HCT116 (cell line): ENCODE measurements around the gene CCBE1. TPM values are rescaled to one million over a fixed set of nuclear protein-coding genes. Genes with fewer than 3 reads are reported as not detected.

Experiments
- ATAC-seq: fragments of 200-7000 bp; cut with Tn5 transposase; 2 replicates; pipeline ENCODE4 v1.9.1; 2020; ENCODE audit warnings: mild to moderate bottlenecking, moderate library complexity
- BruUV-seq: library from RNA; stranded (reverse); fragments of 400-500 nt; replicated peaks from 2 replicates; lab custom pipeline; 2021; lab: Mats Ljungman, UMichigan
- CTCF ChIA-PET: fragments of 300-600 bp; sonication (Branson Sonifier 250); formaldehyde crosslinking; loops from one replicate; lab custom pipeline; 2021; ENCODE audit warnings: antibody characterized with exemption; lab: Charles Lee
- POLR2A ChIA-PET: fragments of 300-600, 350-600 bp; sonication (Branson Sonifier 250); formaldehyde crosslinking; loops from one replicate; lab custom pipeline; 2021; ENCODE audit warnings: antibody characterized with exemption; lab: Charles Lee
- RAD21 ChIA-PET, 2 experiments: fragments of 300-600 bp; sonication (Branson Sonifier 250); formaldehyde crosslinking; loops; one replicate each; lab custom pipeline; 2023; ENCODE audit warnings: low total read pairs in 2 of 2; ENCODE audit not compliant: uncharacterized antibody in 2 of 2, unreplicated experiment in 2 of 2, low non-redundant PET in 1 of 2; lab: Charles Lee
- DNase-seq: peaks from one replicate; pipeline ENCODE4 v3.0.0-alpha.2; 2010; ENCODE audit warnings: low read depth, low spot score
- H2AFZ ChIP-seq: fragments of 200-600 bp; shearing (Covaris generic), sonication (generic); 2 replicates; pipeline ENCODE4 v1.6.1; 2017; ENCODE audit warnings: low read depth, mixed run types, mixed read lengths, antibody characterized with exemption, low read length; ENCODE audit not compliant: poor library complexity, severe bottlenecking
- H3K27ac ChIP-seq: 2 replicates; pipeline ENCODE4 v1.5.1; 2012; ENCODE audit warnings: low read depth, low read length
- H3K27me3 ChIP-seq: fragments of 200-600 bp; sonication (generic); 2 replicates; pipeline ENCODE4 v1.6.1; 2016; ENCODE audit warnings: mixed run types, low read length, mixed read lengths; ENCODE audit not compliant: insufficient read depth
- H3K36me3 ChIP-seq, 2 experiments: fragments of 200-500 bp in 1 of 2; fragments of 200-600 bp in 1 of 2; sonication (Bioruptor generic) in 1 of 2; sonication (generic) in 1 of 2; 2 replicates each; pipeline versions ENCODE4 v1.5.1 to v1.6.1; 2014 to 2016; ENCODE audit warnings: low read length in 2 of 2, inconsistent platforms in 1 of 2, mixed read lengths in 1 of 2, mixed run types in 1 of 2; ENCODE audit not compliant: insufficient read depth in 2 of 2, control insufficient read depth in 1 of 2
- H3K4me1 ChIP-seq, 2 experiments: fragments of 200-600 bp in 1 of 2; sonication (generic) in 1 of 2; 2 replicates each; pipeline versions ENCODE4 v1.5.1 to v1.6.1; 2012 to 2017; ENCODE audit warnings: low read length in 2 of 2, inconsistent platforms in 1 of 2, mild to moderate bottlenecking in 1 of 2, mixed read lengths in 1 of 2, mixed run types in 1 of 2, moderate library complexity in 1 of 2; ENCODE audit not compliant: insufficient read depth in 2 of 2, control insufficient read depth in 1 of 2
- H3K4me2 ChIP-seq: fragments of 200-600 bp; sonication (generic); 2 replicates; pipeline ENCODE4 v1.6.1; 2017; ENCODE audit warnings: mixed run types, low read length, mixed read lengths
- H3K4me3 ChIP-seq, 2 experiments: fragments of 200-600 bp in 1 of 2; sonication (generic) in 1 of 2; replicated peaks in 1 of 2; 2 replicates each; pipeline ENCODE4 v1.5.1; 2011 to 2016; ENCODE audit warnings: low read length in 2 of 2, control low read depth in 1 of 2, low read depth in 1 of 2, mild to moderate bottlenecking in 1 of 2, mixed read lengths in 1 of 2, mixed run types in 1 of 2
- H3K79me2 ChIP-seq: fragments of 200-600 bp; sonication (generic); 2 replicates; pipeline ENCODE4 v1.6.1; 2017; ENCODE audit warnings: mild to moderate bottlenecking, mixed run types, low read length, moderate library complexity, mixed read lengths; ENCODE audit not compliant: insufficient read depth
- H3K9ac ChIP-seq: fragments of 200-600 bp; sonication (generic); 2 replicates; pipeline ENCODE4 v1.6.1; 2016; ENCODE audit warnings: low read length, mixed read lengths
- H3K9me2 ChIP-seq: fragments of 200-600 bp; sonication (generic), shearing (Covaris generic); 2 replicates; pipeline ENCODE4 v1.6.1; 2017; ENCODE audit warnings: mixed run types, mild to moderate bottlenecking, moderate library complexity; ENCODE audit not compliant: insufficient read depth
- H3K9me3 ChIP-seq, 2 experiments: fragments of 200-500 bp in 1 of 2; fragments of 200-600 bp in 1 of 2; sonication (Bioruptor generic) in 1 of 2; sonication (generic) in 1 of 2; 2 replicates each; pipeline ENCODE4 v1.6.1; 2014 to 2017; ENCODE audit warnings: low read length in 2 of 2, mixed read lengths in 2 of 2, inconsistent platforms in 1 of 2, low read depth in 1 of 2, mild to moderate bottlenecking in 1 of 2, mixed run types in 1 of 2, moderate library complexity in 1 of 2; ENCODE audit not compliant: control insufficient read depth in 1 of 2, insufficient read depth in 1 of 2
- H4K20me1 ChIP-seq: fragments of 200-600 bp; sonication (generic), shearing (Covaris generic); 2 replicates; pipeline ENCODE4 v1.6.1; 2017; ENCODE audit warnings: mixed run types, mild to moderate bottlenecking, moderate library complexity; ENCODE audit not compliant: insufficient read depth
- ATF3 ChIP-seq: IDR thresholded peaks from 2 replicates; pipeline ENCODE4 v1.6.1; 2012
- CBX3 ChIP-seq: IDR thresholded peaks from 2 replicates; pipeline ENCODE4 v1.6.1; 2012; ENCODE audit warnings: low read depth
- CEBPB ChIP-seq: IDR thresholded peaks from 2 replicates; pipeline ENCODE4 v1.6.1; 2012; ENCODE audit warnings: low read depth
- CTCF ChIP-seq, 3 experiments: fragments of 200-600 bp in 1 of 3; sonication (generic) in 1 of 3; IDR thresholded peaks in 2 of 3; conservative IDR thresholded peaks in 1 of 3; 2 replicates each; pipeline ENCODE4 v1.5.1; 2012 to 2017; ENCODE audit warnings: low read depth in 2 of 3, low read length in 2 of 3, antibody characterized with exemption in 1 of 3, borderline replicate concordance in 1 of 3, control low read depth in 1 of 3, mild to moderate bottlenecking in 1 of 3, mixed read lengths in 1 of 3, mixed run types in 1 of 3, moderate library complexity in 1 of 3; ENCODE audit not compliant: insufficient read depth in 1 of 3
- ELF1 ChIP-seq: IDR thresholded peaks from 2 replicates; pipeline ENCODE4 v1.6.1; 2012; ENCODE audit warnings: low read depth, borderline replicate concordance
- EZH2phosphoT487 ChIP-seq: fragments of 200-600 bp; IDR thresholded peaks from 2 replicates; pipeline ENCODE4 v1.6.1; 2018; ENCODE audit warnings: antibody characterized with exemption, borderline replicate concordance
- JUND ChIP-seq: IDR thresholded peaks from 2 replicates; pipeline ENCODE4 v1.6.1; 2012
- POLR2AphosphoS5 ChIP-seq: IDR thresholded peaks from 2 replicates; pipeline ENCODE4 v1.6.1; 2011; ENCODE audit warnings: mild to moderate bottlenecking, low read depth, low read length, moderate library complexity
- RAD21 ChIP-seq: IDR thresholded peaks from 2 replicates; pipeline ENCODE4 v1.6.1; 2012; ENCODE audit warnings: low read depth, mild to moderate bottlenecking
- SIN3A ChIP-seq: IDR thresholded peaks from 2 replicates; pipeline ENCODE4 v1.6.1; 2012; ENCODE audit warnings: low read depth
- SP1 ChIP-seq: IDR thresholded peaks from 2 replicates; pipeline ENCODE4 v1.6.1; 2012; ENCODE audit warnings: low read depth
- SRF ChIP-seq: IDR thresholded peaks from 2 replicates; pipeline ENCODE4 v1.6.1; 2012; ENCODE audit warnings: low read depth
- YY1 ChIP-seq: IDR thresholded peaks from 2 replicates; pipeline ENCODE4 v1.6.1; 2011; ENCODE audit warnings: low read length, low read depth, moderate library complexity, mild to moderate bottlenecking; ENCODE audit not compliant: insufficient replicate concordance; ENCODE audit errors: extremely low read depth
- ZFX ChIP-seq: fragments of 450-650 bp; IDR thresholded peaks from 2 replicates; pipeline ENCODE4 v1.6.1; 2017
- intact Hi-C: fragments of 100-400 bp; cut with micrococcal nuclease; formaldehyde crosslinking; loops from 2 replicates; pipeline ENCODE4 v1.10.0; 2022
- total RNA-seq: library from RNA; stranded (reverse); gene quantifications from one replicate; pipeline ENCODE4 v1.2.1, GENCODE V29; 2021; ENCODE audit not compliant: unreplicated experiment
- TF ChIP-seq, protein P1 (sequence below): IDR thresholded peaks from 2 replicates; pipeline ENCODE4 v1.6.1; 2012
- TF ChIP-seq, protein P2 (sequence below): IDR thresholded peaks from 2 replicates; pipeline ENCODE4 v1.6.1; 2011; ENCODE audit warnings: mild to moderate bottlenecking, low read length, moderate library complexity; ENCODE audit not compliant: insufficient replicate concordance; ENCODE audit errors: extremely low read depth

CCBE1 gene
- total RNA-seq, 1 experiment from 2014 or later = 0.84 TPM

DNA sequence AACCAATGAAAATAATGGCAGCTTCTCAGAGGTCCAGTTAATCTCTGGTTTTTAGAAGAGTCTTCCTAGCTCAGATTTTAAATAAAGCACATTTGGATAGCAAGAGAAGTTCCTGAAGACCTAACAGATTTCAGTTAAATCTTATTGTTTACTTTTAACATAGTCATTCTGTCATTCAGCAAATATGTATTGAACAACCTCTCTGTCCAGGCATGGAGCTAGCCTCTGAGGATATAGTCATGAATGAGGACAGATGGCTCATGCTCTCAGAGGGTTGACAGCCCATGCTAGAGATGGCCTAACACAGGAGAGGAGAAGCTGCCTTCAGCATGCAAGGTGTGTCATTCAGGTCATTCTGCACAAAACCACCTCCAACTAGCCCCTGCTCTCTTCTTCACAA is 6.2 kb downstream of the CCBE1 start:
- POLR2A ChIA-PET = no interaction called here
- no peak overlapping the region for H3K4me2 ChIP-seq
- peaks cover 44% of the 10 kb centered on the region for H3K27me3 ChIP-seq
- intact Hi-C loops = loop anchor here (10.0 kb wide), 1 partner anchor 854 kb away; no protein-coding TSS in a partner anchor
- no peak overlapping the region for H3K27ac ChIP-seq
- no TSS peak for BruUV-seq
- no peaks in the 10 kb centered on the region for H3K9me2 ChIP-seq
- TF ChIP-seq POLR2AphosphoS5 = no peak
- CTCF ChIA-PET = no interaction called here
- H3K9me3 ChIP-seq = no peaks in the 10 kb centered on the region
- H3K36me3 ChIP-seq = no peaks in the 10 kb centered on the region
- no peak overlapping the region for H3K4me3 ChIP-seq
- no peaks in the 10 kb centered on the region for H3K79me2 ChIP-seq
- no peaks in the 10 kb centered on the region for H4K20me1 ChIP-seq
- DNase-seq (no peak), ATAC-seq (no peak)
- RAD21 ChIA-PET = no interaction called here
- H2AFZ ChIP-seq = no peak overlapping the region
- no peak overlapping the region for H3K9ac ChIP-seq
- no peaks in the 10 kb centered on the region for H3K4me1 ChIP-seq

DNA sequence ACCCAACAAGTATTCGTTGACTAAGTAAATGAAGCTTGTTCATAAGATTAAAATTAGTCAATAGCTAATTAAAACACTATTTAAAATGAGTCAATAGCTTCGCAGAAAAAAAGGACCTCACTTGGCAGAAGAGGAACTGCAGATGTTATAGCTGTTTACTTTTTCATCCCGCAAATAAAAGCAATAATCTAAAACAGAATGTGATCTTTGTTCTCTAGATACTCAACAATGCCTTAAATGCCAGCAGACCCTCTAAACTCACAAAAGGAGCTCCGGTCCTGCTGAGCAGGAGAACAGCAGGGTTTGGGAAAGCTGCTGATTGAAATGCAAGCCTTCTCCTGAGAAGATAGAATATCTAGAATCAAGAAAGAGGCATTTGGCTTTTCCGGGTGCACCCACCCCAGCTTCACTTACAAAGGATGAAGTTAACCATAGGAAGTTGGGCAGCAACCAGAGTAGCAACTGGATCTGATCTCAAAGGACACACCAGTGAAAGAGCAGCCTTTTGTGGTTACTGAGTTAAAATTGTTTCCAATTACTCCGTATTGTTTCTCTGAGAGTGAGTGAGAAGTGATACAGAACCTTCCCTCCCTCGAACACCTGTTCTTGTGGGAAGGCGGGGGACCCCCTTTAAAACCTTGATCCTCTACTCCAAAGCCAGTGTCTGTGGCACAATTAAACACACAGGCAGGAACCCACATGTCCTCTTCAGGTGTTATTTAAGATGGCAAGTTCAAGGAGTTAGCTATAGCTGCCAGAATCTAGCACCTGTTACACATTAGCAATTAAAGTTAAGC is 6.8 kb downstream of the CCBE1 start:
- H3K4me2 ChIP-seq = no peak overlapping the region
- no peak for DNase-seq
- no peak overlapping the region for H3K27ac ChIP-seq
- no peak for ATAC-seq
- BruUV-seq = no TSS peak
- CTCF ChIA-PET = no interaction called here
- H3K4me3 ChIP-seq = no peak overlapping the region
- no peaks in the 10 kb centered on the region for H3K9me3 ChIP-seq
- H4K20me1 ChIP-seq = no peaks in the 10 kb centered on the region
- H3K4me1 ChIP-seq = no peaks in the 10 kb centered on the region
- no peak overlapping the region for H3K9ac ChIP-seq
- RAD21 ChIA-PET = no interaction called here
- peaks cover 51% of the 10 kb centered on the region for H3K27me3 ChIP-seq
- intact Hi-C loops = loop anchor here (10.0 kb wide), 1 partner anchor 854 kb away; no protein-coding TSS in a partner anchor
- H2AFZ ChIP-seq = no peak overlapping the region
- H3K9me2 ChIP-seq = no peaks in the 10 kb centered on the region
- no peaks in the 10 kb centered on the region for H3K36me3 ChIP-seq
- H3K79me2 ChIP-seq = no peaks in the 10 kb centered on the region
- POLR2A ChIA-PET = no interaction called here
- no peak for TF ChIP-seq RAD21
- TF ChIP-seq SIN3A = no peak
- no peak for TF ChIP-seq CBX3
- TF ChIP-seq SP1 = no peak
- no peak for TF ChIP-seq CEBPB
- no peak for TF ChIP-seq ATF3
- no peak for TF ChIP-seq POLR2AphosphoS5
- no peak for TF ChIP-seq ELF1
- no peak for TF ChIP-seq ZFX
- TF ChIP-seq, protein P1, sequence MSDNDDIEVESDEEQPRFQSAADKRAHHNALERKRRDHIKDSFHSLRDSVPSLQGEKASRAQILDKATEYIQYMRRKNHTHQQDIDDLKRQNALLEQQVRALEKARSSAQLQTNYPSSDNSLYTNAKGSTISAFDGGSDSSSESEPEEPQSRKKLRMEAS = no peak
- no peak for TF ChIP-seq SRF
- TF ChIP-seq YY1 = no peak
- TF ChIP-seq, protein P2, sequence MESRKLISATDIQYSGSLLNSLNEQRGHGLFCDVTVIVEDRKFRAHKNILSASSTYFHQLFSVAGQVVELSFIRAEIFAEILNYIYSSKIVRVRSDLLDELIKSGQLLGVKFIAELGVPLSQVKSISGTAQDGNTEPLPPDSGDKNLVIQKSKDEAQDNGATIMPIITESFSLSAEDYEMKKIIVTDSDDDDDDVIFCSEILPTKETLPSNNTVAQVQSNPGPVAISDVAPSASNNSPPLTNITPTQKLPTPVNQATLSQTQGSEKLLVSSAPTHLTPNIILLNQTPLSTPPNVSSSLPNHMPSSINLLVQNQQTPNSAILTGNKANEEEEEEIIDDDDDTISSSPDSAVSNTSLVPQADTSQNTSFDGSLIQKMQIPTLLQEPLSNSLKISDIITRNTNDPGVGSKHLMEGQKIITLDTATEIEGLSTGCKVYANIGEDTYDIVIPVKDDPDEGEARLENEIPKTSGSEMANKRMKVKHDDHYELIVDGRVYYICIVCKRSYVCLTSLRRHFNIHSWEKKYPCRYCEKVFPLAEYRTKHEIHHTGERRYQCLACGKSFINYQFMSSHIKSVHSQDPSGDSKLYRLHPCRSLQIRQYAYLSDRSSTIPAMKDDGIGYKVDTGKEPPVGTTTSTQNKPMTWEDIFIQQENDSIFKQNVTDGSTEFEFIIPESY = no peak
- no peak for TF ChIP-seq EZH2phosphoT487
- TF ChIP-seq JUND = no peak
- no peak for TF ChIP-seq CTCF (IDR thresholded peaks at IDR 0.05 in 2 of 3, conservative IDR thresholded peaks at IDR 0.05 in 1 of 3; ENCODE audit: borderline replicate concordance in 1 of 3, insufficient read depth in 1 of 3, low read depth in 2 of 3, low read length in 2 of 3)
